Measurements from ENCODE around the gene FEZ2. TPM values are rescaled to one million over a fixed set of nuclear protein-coding genes. Genes with fewer than 3 reads are reported as not detected.

FEZ2 gene
- total RNA-seq, 1 experiment from 2014 or later, result 52.6 TPM

DNA sequence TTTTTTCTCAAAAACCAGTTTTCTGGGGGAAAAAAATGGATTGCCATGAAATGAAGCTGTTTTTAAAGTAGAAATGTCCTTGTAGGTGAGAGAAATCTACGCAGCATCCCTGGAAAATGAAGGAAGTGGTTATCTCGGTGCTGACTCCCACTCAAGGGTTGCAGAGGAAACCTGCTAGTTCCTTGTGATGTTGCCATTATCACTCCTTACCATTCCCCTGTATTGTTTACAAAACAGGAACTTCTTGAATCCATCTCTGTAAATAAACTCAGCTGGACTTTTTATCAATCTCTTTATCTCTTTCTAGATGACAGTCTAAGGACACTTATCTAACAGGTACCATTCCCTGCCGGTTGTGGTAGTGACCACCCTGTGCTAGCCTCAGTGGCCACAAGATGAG, 61.2 kb downstream of the FEZ2 start:
- H3K9me3 ChIP-seq (ENCODE audit: low read length), result no peaks in the 10 kb centered on the region
- no peak overlapping the region for H2AFZ ChIP-seq (ENCODE audit: low read length)
- DNase-seq (no peak), ATAC-seq (no peak)
- ChIA-PET POLR2A (ENCODE audit: unreplicated experiment) (no interaction called here), CTCF (interaction anchor here (0.9 kb wide), 1 partner anchor 184 kb away, joined by 3 read pairs; no protein-coding TSS in a partner anchor)
- peaks cover 8% of the 10 kb centered on the region for H3K4me1 ChIP-seq (ENCODE audit: insufficient read depth, low read length)
- peaks cover 26% of the 10 kb centered on the region; the same call in 1 of the 2 replicates for H3K36me3 ChIP-seq (ENCODE audit: low read depth, low read length)
- no TSS peak for BruUV-seq (replicated peaks)
- H3K9ac ChIP-seq (ENCODE audit: low read length), result no peak overlapping the region
- intact Hi-C loops (cut with micrococcal nuclease), result no loop called here
- H3K27me3 ChIP-seq (ENCODE audit: low read length), result no peaks in the 10 kb centered on the region
- no peak overlapping the region for H3K4me3 ChIP-seq (ENCODE audit: low read length)
- H3F3A ChIP-seq (ENCODE audit: low read length, unreplicated experiment), result no peaks in the 10 kb centered on the region
- H3K27ac ChIP-seq (ENCODE audit: low read length), result no peak overlapping the region
- no peak for TF ChIP-seq EZH2 (IDR thresholded peaks at IDR 0.05; ENCODE audit: low read length, unreplicated experiment)
- no peaks in the 10 kb centered on the region for H3K79me2 ChIP-seq (ENCODE audit: low read length)
- H3K9me2 ChIP-seq (replicated peaks; ENCODE audit: low read length), result no peaks in the 10 kb centered on the region
- no peaks in the 10 kb centered on the region for H4K20me1 ChIP-seq (ENCODE audit: low read length)
- H3K4me2 ChIP-seq (ENCODE audit: low read length), result no peak overlapping the region

- no TSS peak for BruUV-seq (replicated peaks)
Measured at GRCh38 chr2:36535099-36535498, 62.9 kb downstream of the FEZ2 start.

DNA sequence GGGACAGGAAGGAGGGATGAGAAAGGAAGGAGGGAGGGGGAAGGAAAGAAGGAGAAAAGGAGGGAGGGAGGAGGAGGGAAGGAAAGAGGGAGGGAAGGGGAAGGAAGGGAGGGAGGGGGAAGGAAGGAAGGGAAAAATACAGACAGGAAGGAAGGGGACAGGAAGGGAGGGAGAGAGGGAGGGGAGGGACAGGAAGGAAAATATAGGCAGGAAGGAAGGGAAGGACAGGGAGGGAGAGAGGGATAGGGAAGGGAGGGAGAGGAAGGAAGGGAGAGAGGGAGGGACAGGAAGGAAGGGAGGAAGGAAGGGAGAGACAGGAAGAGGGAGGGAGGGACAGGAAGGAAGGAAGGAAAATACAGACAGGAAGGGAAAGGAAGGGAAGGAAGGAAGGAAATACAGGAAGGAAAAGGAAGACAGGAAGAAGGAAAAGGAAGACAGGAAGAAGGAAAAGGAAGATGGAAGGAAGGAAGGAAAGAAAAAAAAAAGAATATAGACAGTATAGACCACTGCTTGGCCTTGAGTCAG, 63.6 kb downstream of the FEZ2 start:
- no peaks in the 10 kb centered on the region for H4K20me1 ChIP-seq (ENCODE audit: low read length)
- intact Hi-C loops (cut with micrococcal nuclease), result no loop called here
- H3K27me3 ChIP-seq (ENCODE audit: low read length), result no peaks in the 10 kb centered on the region
- H3K9ac ChIP-seq (ENCODE audit: low read length), result no peak overlapping the region
- no TSS peak for BruUV-seq (replicated peaks)
- no peak overlapping the region for H2AFZ ChIP-seq (ENCODE audit: low read length)
- H3K4me3 ChIP-seq (ENCODE audit: low read length), result no peak overlapping the region
- no peak overlapping the region for H3K27ac ChIP-seq (ENCODE audit: low read length)
- ChIA-PET POLR2A (ENCODE audit: unreplicated experiment) (no interaction called here), CTCF (no interaction called here)
- no peaks in the 10 kb centered on the region for H3F3A ChIP-seq (ENCODE audit: low read length, unreplicated experiment)
- H3K9me3 ChIP-seq (ENCODE audit: low read length), result no peaks in the 10 kb centered on the region
- peaks cover 3% of the 10 kb centered on the region; the same call in 1 of the 2 replicates for H3K4me1 ChIP-seq (ENCODE audit: insufficient read depth, low read length)
- no peak overlapping the region for H3K4me2 ChIP-seq (ENCODE audit: low read length)
- H3K36me3 ChIP-seq (ENCODE audit: low read depth, low read length), result peaks cover 20% of the 10 kb centered on the region; the same call in 1 of the 2 replicates
- DNase-seq (no peak), ATAC-seq (no peak)
- no peaks in the 10 kb centered on the region for H3K9me2 ChIP-seq (replicated peaks; ENCODE audit: low read length)
- TF ChIP-seq EZH2 (IDR thresholded peaks at IDR 0.05; ENCODE audit: low read length, unreplicated experiment) (no peak), EZH2phosphoT487 (IDR thresholded peaks at IDR 0.05; ENCODE audit: borderline replicate concordance, low read length) (no peak)
- TF ChIP-seq, protein P1, sequence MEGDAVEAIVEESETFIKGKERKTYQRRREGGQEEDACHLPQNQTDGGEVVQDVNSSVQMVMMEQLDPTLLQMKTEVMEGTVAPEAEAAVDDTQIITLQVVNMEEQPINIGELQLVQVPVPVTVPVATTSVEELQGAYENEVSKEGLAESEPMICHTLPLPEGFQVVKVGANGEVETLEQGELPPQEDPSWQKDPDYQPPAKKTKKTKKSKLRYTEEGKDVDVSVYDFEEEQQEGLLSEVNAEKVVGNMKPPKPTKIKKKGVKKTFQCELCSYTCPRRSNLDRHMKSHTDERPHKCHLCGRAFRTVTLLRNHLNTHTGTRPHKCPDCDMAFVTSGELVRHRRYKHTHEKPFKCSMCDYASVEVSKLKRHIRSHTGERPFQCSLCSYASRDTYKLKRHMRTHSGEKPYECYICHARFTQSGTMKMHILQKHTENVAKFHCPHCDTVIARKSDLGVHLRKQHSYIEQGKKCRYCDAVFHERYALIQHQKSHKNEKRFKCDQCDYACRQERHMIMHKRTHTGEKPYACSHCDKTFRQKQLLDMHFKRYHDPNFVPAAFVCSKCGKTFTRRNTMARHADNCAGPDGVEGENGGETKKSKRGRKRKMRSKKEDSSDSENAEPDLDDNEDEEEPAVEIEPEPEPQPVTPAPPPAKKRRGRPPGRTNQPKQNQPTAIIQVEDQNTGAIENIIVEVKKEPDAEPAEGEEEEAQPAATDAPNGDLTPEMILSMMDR (conservative IDR thresholded peaks at IDR 0.05; ENCODE audit: low read depth, low read length), result no peak
- no peaks in the 10 kb centered on the region for H3K79me2 ChIP-seq (ENCODE audit: low read length)

More at GRCh38 chr2:36535099-36535498, 62.9 kb downstream of the FEZ2 start:
- ATAC-seq (no peak), DNase-seq (no peak)
- H3K36me3 ChIP-seq (ENCODE audit: low read depth, low read length), result peaks cover 20% of the 10 kb centered on the region; the same call in 1 of the 2 replicates
- H3K4me2 ChIP-seq (ENCODE audit: low read length), result no peak overlapping the region
- intact Hi-C loops (cut with micrococcal nuclease), result no loop called here
- no peak overlapping the region for H3K4me3 ChIP-seq (ENCODE audit: low read length)
- no peaks in the 10 kb centered on the region for H3K79me2 ChIP-seq (ENCODE audit: low read length)
- no peaks in the 10 kb centered on the region for H4K20me1 ChIP-seq (ENCODE audit: low read length)
- CTCF ChIA-PET, result no interaction called here
- no peaks in the 10 kb centered on the region for H3F3A ChIP-seq (ENCODE audit: low read length, unreplicated experiment)
- no peaks in the 10 kb centered on the region for H3K9me2 ChIP-seq (replicated peaks; ENCODE audit: low read length)
- H2AFZ ChIP-seq (ENCODE audit: low read length), result no peak overlapping the region
- H3K27me3 ChIP-seq (ENCODE audit: low read length), result no peaks in the 10 kb centered on the region
- H3K27ac ChIP-seq (ENCODE audit: low read length), result no peak overlapping the region
- TF ChIP-seq, protein P1 (conservative IDR thresholded peaks at IDR 0.05; ENCODE audit: low read depth, low read length), result no peak
- no peak for TF ChIP-seq EZH2 (IDR thresholded peaks at IDR 0.05; ENCODE audit: low read length, unreplicated experiment)
- no peak for TF ChIP-seq EZH2phosphoT487 (IDR thresholded peaks at IDR 0.05; ENCODE audit: borderline replicate concordance, low read length)
- POLR2A ChIA-PET (ENCODE audit: unreplicated experiment), result no interaction called here
- H3K4me1 ChIP-seq (ENCODE audit: insufficient read depth, low read length), result peaks cover 8% of the 10 kb centered on the region
- H3K9ac ChIP-seq (ENCODE audit: low read length), result no peak overlapping the region
- H3K9me3 ChIP-seq (ENCODE audit: low read length), result no peaks in the 10 kb centered on the region
